Measurements from ENCODE around the gene FAM237A.
A peak's percentile ranks its signal among the peaks of the same experiment; 100 is the strongest.

The FAM237A gene

DNA sequence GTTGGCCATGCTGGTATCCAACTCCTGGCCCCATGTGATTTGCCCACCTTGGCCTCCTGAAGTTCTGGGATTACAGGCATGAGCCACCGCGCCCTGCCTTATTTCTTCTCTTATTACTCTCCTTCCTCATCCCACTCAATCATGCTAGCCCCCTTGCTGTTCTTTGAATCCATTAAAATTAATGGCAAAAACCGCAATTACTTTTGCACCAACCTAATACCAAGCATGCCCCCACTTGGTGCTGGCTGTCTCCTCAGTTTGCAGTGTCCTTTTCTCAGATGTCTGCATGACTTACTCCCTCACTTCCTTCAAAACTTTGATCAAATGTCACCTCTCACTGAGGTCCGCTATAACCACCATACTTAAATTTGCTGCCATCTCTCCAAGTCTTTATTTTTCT is 41.3 kb downstream of the FAM237A start:
- TF ChIP-seq, protein P1, sequence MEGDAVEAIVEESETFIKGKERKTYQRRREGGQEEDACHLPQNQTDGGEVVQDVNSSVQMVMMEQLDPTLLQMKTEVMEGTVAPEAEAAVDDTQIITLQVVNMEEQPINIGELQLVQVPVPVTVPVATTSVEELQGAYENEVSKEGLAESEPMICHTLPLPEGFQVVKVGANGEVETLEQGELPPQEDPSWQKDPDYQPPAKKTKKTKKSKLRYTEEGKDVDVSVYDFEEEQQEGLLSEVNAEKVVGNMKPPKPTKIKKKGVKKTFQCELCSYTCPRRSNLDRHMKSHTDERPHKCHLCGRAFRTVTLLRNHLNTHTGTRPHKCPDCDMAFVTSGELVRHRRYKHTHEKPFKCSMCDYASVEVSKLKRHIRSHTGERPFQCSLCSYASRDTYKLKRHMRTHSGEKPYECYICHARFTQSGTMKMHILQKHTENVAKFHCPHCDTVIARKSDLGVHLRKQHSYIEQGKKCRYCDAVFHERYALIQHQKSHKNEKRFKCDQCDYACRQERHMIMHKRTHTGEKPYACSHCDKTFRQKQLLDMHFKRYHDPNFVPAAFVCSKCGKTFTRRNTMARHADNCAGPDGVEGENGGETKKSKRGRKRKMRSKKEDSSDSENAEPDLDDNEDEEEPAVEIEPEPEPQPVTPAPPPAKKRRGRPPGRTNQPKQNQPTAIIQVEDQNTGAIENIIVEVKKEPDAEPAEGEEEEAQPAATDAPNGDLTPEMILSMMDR (IDR thresholded peaks at IDR 0.05; ENCODE audit: low read depth, low read length, missing control alignments): no peak
- no peak for DNase-seq (ENCODE audit: extremely low read depth, low read depth)
- H3K4me3 ChIP-seq (replicated peaks; ENCODE audit: low read depth, low read length): no peak overlapping the region

DNA sequence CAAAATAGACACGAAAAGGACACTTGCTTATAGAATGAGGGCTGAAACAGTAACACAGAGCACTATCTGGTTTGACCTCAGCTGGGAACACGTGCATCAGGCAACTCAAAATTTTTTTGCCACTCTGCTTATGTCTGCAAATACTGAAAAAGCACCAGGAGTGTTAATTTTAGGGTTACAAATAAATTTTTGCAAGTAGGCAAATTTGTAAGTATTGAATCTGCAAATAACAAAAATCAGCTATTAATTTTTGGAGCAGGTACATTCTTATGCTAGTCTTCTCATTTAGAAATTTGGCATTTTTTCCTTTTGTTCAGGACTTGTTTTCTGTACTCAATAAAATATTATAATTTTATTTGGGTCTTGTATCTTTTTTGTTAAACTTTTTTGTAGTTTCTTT is 46.2 kb downstream of the FAM237A start:
- TF ChIP-seq, protein P1 (IDR thresholded peaks at IDR 0.05; ENCODE audit: low read depth, low read length, missing control alignments): no peak
- no peak overlapping the region for H3K4me3 ChIP-seq (replicated peaks; ENCODE audit: low read depth, low read length)
- DNase-seq (ENCODE audit: extremely low read depth, low read depth): no peak

DNA sequence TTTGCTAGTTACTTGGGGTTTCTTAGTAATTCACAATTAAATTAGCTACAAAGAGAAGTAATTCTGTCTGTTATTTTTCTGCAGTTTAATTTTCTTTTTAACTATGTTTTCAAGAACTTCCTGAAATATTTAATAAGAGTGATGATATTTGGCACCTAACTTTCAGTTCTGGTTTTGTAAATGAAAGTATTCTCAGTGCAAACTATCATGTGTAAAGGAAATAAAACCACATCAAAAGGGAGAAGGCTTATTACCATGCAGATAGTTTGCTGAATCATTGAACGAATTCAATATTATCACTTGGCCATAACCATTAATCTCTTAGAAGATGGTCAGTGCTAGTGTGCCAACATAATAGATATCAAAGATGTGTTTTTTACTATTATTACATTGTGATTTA is 46.7 kb downstream of the FAM237A start:
- H3K4me3 ChIP-seq (replicated peaks; ENCODE audit: low read depth, low read length): no peak overlapping the region
- TF ChIP-seq, protein P1 (IDR thresholded peaks at IDR 0.05; ENCODE audit: low read depth, low read length, missing control alignments): no peak
- no peak for DNase-seq (ENCODE audit: extremely low read depth, low read depth)

DNA sequence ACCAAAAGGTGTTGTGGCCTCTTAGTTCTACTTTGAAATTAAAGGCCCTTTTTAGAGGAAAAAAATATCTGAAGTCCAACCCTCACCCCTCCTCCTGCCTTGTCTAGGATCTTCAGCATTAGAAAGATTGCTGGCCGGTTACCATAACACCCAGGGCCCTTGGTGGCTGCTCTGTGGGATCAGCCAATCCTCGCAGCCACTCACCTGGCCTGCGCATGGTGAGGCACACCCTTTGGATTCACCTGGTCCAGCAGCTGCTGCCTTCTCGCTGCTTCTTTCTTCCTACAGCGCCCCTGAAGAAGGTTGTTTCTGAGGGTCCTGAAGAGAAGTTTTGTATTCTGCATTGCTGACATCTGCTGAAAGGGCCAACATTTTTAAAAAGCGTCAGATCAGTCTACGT is 50.7 kb downstream of the FAM237A start:
- TF ChIP-seq, protein P1 (IDR thresholded peaks at IDR 0.05; ENCODE audit: low read depth, low read length, missing control alignments): no peak
- no peak overlapping the region for H3K4me3 ChIP-seq (replicated peaks; ENCODE audit: low read depth, low read length)
- DNase-seq (ENCODE audit: extremely low read depth, low read depth): no peak

DNA sequence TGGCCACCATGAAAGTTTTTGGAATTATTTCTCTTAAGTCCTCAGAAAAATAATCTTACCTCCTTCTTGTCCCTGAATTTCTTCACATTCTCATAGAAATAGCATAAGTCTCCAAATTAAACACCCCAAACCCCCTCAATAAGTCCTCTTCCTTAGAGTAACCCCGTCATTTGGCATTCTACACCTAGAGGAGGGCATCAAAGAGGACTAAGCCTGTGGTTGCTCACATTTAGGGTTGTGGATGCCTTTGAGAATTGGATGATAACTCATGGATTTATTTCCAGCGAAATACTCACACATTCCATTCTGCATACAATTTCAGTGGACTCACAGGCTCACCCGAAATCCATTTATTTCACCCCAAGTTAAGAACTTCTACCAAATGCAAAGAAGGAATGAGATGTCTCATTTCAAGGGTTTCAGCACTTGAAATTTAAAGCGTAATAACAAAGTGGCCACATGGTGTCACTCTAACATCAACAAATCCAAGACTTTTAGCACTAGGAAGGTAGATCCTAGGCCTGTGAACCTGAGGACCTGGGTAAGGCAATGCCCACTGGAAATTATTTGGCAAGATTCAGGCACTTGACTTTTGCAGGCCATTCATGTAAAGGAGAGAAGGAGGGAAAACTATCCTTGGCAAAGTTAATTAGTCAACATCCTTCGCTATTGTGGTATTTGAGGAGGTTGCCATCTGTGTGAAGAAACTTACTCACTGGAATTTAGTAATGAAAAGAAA is 51.3 kb downstream of the FAM237A start:
- TF ChIP-seq, protein P1 (IDR thresholded peaks at IDR 0.05; ENCODE audit: low read depth, low read length, missing control alignments): peak; percentile 32
- no peak overlapping the region for H3K4me3 ChIP-seq (replicated peaks; ENCODE audit: low read depth, low read length)
- DNase-seq (ENCODE audit: extremely low read depth, low read depth): peak; percentile 36

DNA sequence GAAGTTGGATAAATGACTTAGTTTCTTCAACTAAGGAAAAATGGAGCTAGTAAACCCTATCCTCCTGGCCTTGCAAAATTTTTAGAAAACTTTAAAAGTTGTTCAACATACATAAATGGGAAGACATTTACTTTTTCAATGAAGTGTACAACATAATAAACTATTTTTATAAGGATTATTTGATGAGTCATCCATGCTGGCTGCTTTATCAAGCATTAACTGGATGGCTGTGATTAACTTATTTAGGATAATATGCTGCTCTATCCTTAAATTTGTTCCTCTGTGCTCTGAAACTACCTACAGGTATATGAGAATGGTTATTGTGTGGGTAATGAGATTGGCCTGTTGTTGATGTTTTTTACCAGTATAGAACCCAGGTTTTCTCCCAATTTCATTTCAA is 54.6 kb downstream of the FAM237A start:
- no peak for DNase-seq (ENCODE audit: extremely low read depth, low read depth)

More for the DNA sequence above, 54.6 kb downstream of the FAM237A start:
- TF ChIP-seq, protein P1 (IDR thresholded peaks at IDR 0.05; ENCODE audit: low read depth, low read length, missing control alignments): no peak
- H3K4me3 ChIP-seq (replicated peaks; ENCODE audit: low read depth, low read length): no peak overlapping the region
